H9 (cell line): ENCODE data around the gene KLC4. TPM values are rescaled to one million over a fixed set of nuclear protein-coding genes. Genes with fewer than 3 reads are reported as not detected.

Source experiments
- DNase-seq: peaks from one replicate; pipeline ENCODE4 v3.0.0-alpha.2; 2017
- H2AFZ ChIP-seq: one replicate; pipeline ENCODE4 v1.6.1; 2013; ENCODE audit warnings: mild to moderate bottlenecking, low read length, control low read depth, moderate library complexity
- H2AK5ac ChIP-seq: 2 replicates; pipeline ENCODE4 v1.6.1; 2013; ENCODE audit warnings: low read length, control low read depth, mixed read lengths; ENCODE audit not compliant: insufficient read length
- H2BK120ac ChIP-seq: one replicate; pipeline ENCODE4 v1.6.1; 2013; ENCODE audit warnings: low read depth, mild to moderate bottlenecking, low read length, control low read depth, inconsistent platforms; ENCODE audit not compliant: poor library complexity, severe bottlenecking
- H2BK12ac ChIP-seq: 2 replicates; pipeline ENCODE4 v1.6.1; 2013; ENCODE audit warnings: low read length, control low read depth, mixed read lengths, low read depth; ENCODE audit not compliant: insufficient read length
- H2BK15ac ChIP-seq: 2 replicates; pipeline ENCODE4 v1.6.1; 2013; ENCODE audit warnings: low read depth, low read length, control low read depth
- H2BK20ac ChIP-seq: one replicate; pipeline ENCODE4 v1.6.1; 2013; ENCODE audit warnings: low read depth, mild to moderate bottlenecking, low read length, control low read depth, inconsistent platforms; ENCODE audit not compliant: poor library complexity, severe bottlenecking
- H2BK5ac ChIP-seq: 2 replicates; pipeline ENCODE4 v1.6.1; 2013; ENCODE audit warnings: low read length, control low read depth, mixed read lengths; ENCODE audit not compliant: insufficient read length
- H3K14ac ChIP-seq: 2 replicates; pipeline ENCODE4 v1.6.1; 2013; ENCODE audit warnings: low read length, control low read depth; ENCODE audit not compliant: insufficient read depth
- H3K18ac ChIP-seq: 2 replicates; pipeline ENCODE4 v1.6.1; 2013; ENCODE audit warnings: low read depth, mild to moderate bottlenecking, mixed read lengths, low read length, control low read depth; ENCODE audit not compliant: insufficient read length
- H3K23ac ChIP-seq: 2 replicates; pipeline ENCODE4 v1.6.1; 2013; ENCODE audit warnings: low read length, control low read depth, mixed read lengths, low read depth; ENCODE audit not compliant: insufficient read length
- H3K23me2 ChIP-seq: 2 replicates; pipeline ENCODE4 v1.6.1; 2013; ENCODE audit warnings: low read depth, mild to moderate bottlenecking, mixed read lengths, low read length, control low read depth; ENCODE audit not compliant: insufficient read length, poor library complexity, severe bottlenecking
- H3K27ac ChIP-seq: 2 replicates; pipeline ENCODE4 v1.5.1; 2013; ENCODE audit warnings: low read length, control low read depth, mixed read lengths, low read depth; ENCODE audit not compliant: insufficient read length
- H3K27me3 ChIP-seq: 2 replicates; pipeline ENCODE4 v1.6.1; 2013; ENCODE audit warnings: low read length, control low read depth, inconsistent platforms; ENCODE audit not compliant: insufficient read depth
- H3K4ac ChIP-seq: 2 replicates; pipeline ENCODE4 v1.6.1; 2013; ENCODE audit warnings: low read depth, mild to moderate bottlenecking, control low read depth, inconsistent platforms, low read length, moderate library complexity
- H3K4me1 ChIP-seq: 2 replicates; pipeline ENCODE4 v1.6.1; 2013; ENCODE audit warnings: low read length, control low read depth, inconsistent platforms; ENCODE audit not compliant: insufficient read depth
- H3K4me2 ChIP-seq: 2 replicates; pipeline ENCODE4 v1.6.1; 2013; ENCODE audit warnings: low read length, control low read depth, mixed read lengths; ENCODE audit not compliant: insufficient read length, insufficient read depth
- H3K56ac ChIP-seq: 2 replicates; pipeline ENCODE4 v1.6.1; 2013; ENCODE audit warnings: low read depth, mild to moderate bottlenecking, mixed read lengths, low read length, control low read depth; ENCODE audit not compliant: insufficient read length
- H3K79me1 ChIP-seq: 2 replicates; pipeline ENCODE4 v1.6.1; 2013; ENCODE audit warnings: low read depth, mild to moderate bottlenecking, moderate library complexity, low read length, control low read depth, inconsistent platforms; ENCODE audit not compliant: insufficient read depth, poor library complexity, severe bottlenecking
- H3K79me2 ChIP-seq: 2 replicates; pipeline ENCODE4 v1.6.1; 2013; ENCODE audit warnings: low read length, control low read depth, inconsistent platforms; ENCODE audit not compliant: insufficient read depth
- H3K9ac ChIP-seq: 2 replicates; pipeline ENCODE4 v1.6.1; 2013; ENCODE audit warnings: low read length, control low read depth, mixed read lengths; ENCODE audit not compliant: insufficient read length; ENCODE audit errors: extremely low read depth
- H3K9me3 ChIP-seq: one replicate; pipeline ENCODE4 v1.6.1; 2013; ENCODE audit warnings: low read depth, low read length, inconsistent platforms; ENCODE audit not compliant: control insufficient read depth
- H3T11ph ChIP-seq: one replicate; pipeline ENCODE4 v1.6.1; 2013; ENCODE audit warnings: mild to moderate bottlenecking, low read length, control low read depth, inconsistent platforms
- H4K20me1 ChIP-seq: one replicate; pipeline ENCODE4 v1.6.1; 2013; ENCODE audit not compliant: control insufficient read depth, insufficient read length, insufficient read depth
- H4K5ac ChIP-seq: 2 replicates; pipeline ENCODE4 v1.6.1; 2013; ENCODE audit warnings: low read depth, mild to moderate bottlenecking, mixed read lengths, low read length, control low read depth; ENCODE audit not compliant: insufficient read length
- H4K8ac ChIP-seq: replicated peaks from 2 replicates; pipeline ENCODE4 v1.6.1; 2013; ENCODE audit warnings: low read length, control low read depth, mixed read lengths, low read depth; ENCODE audit not compliant: insufficient read length
- H4K91ac ChIP-seq: 2 replicates; pipeline ENCODE4 v1.6.1; 2013; ENCODE audit warnings: low read depth, mild to moderate bottlenecking, moderate library complexity, mixed read lengths, low read length, control low read depth; ENCODE audit not compliant: insufficient read length
- H3K27ac Mint-ChIP-seq, 3 experiments: 2 replicates in 2 of 3; 3 replicates in 1 of 3; pipeline ENCODE4 v1.8.0; 2020 to 2021; ENCODE audit warnings: mixed read lengths in 3 of 3, mild to moderate bottlenecking in 1 of 3, moderate library complexity in 1 of 3
- H3K27me3 Mint-ChIP-seq: 2 replicates; pipeline ENCODE4 v1.8.0; 2021; ENCODE audit warnings: low read depth, mild to moderate bottlenecking, moderate library complexity, mixed read lengths
- H3K36me3 Mint-ChIP-seq, 3 experiments: 2 replicates in 2 of 3; 3 replicates in 1 of 3; pipeline ENCODE4 v1.8.0; 2020 to 2021; ENCODE audit warnings: low read depth in 3 of 3, mixed read lengths in 3 of 3; ENCODE audit not compliant: insufficient read depth in 1 of 3
- H3K4me1 Mint-ChIP-seq, 2 experiments: 2 replicates each; pipeline ENCODE4 v1.8.0; 2020; ENCODE audit warnings: mixed read lengths in 2 of 2
- H3K4me3 Mint-ChIP-seq, 2 experiments: 2 replicates in 1 of 2; 3 replicates in 1 of 2; pipeline ENCODE4 v1.8.0; 2020 to 2021; ENCODE audit warnings: mild to moderate bottlenecking in 2 of 2, mixed read lengths in 2 of 2, moderate library complexity in 1 of 2
- H3K9me3 Mint-ChIP-seq, 2 experiments: 2 replicates in 1 of 2; 3 replicates in 1 of 2; pipeline ENCODE4 v1.8.0; 2020; ENCODE audit warnings: mild to moderate bottlenecking in 2 of 2, mixed read lengths in 2 of 2, moderate library complexity in 1 of 2
- CTCF ChIP-seq: fragments of 200-600 bp; sonication (generic); conservative IDR thresholded peaks from 3 replicates; pipeline ENCODE4 v1.8.0; 2021; ENCODE audit warnings: antibody characterized with exemption, mild to moderate bottlenecking
- WGBS: extraction: QIAGEN DNeasy Blood & Tissue Kit; methylation state at CpG from one replicate; pipeline ENCODE4 v1.1.7; 2013; ENCODE audit warnings: missing lambda C conversion rate, low lambda C conversion rate, mixed read lengths; ENCODE audit not compliant: insufficient read length; ENCODE audit errors: extremely low coverage; 5-methylcytosine and 5-hydroxymethylcytosine counted together
- total RNA-seq: library from RNA; stranded (reverse); gene quantifications from 2 replicates; pipeline ENCODE4 v1.2.1, GENCODE V29; 2021

Gene KLC4
- total RNA-seq, 1 experiment from 2014 or later, result 29.7 TPM

GRCh38 chr6:43034190-43034525 lies 25.3 kb upstream of the KLC4 start:
- no peaks in the 10 kb centered on the region for H3K27me3 ChIP-seq
- H3T11ph ChIP-seq, result no peak overlapping the region
- H3K18ac ChIP-seq, result no peak overlapping the region
- no peaks in the 10 kb centered on the region for H3K9me3 ChIP-seq
- no peak overlapping the region for H2AK5ac ChIP-seq
- H2BK12ac ChIP-seq, result no peak overlapping the region
- H3K27ac ChIP-seq, result no peak overlapping the region
- no CpG with 5 or more reads among the region's 2 CpGs for WGBS
- H4K8ac ChIP-seq, result no peak overlapping the region
- no peak overlapping the region for H3K56ac ChIP-seq
- H3K9me3 Mint-ChIP-seq, result no peaks in the 10 kb centered on the region
- H2BK120ac ChIP-seq, result no peak overlapping the region
- no peak overlapping the region for H3K4me2 ChIP-seq
- 0 out of 7 replicates have a peak overlapping the region, but pooled peaks of 1 of the 3 experiments have one; percentile 18 for H3K27ac Mint-ChIP-seq
- peaks cover 40 to 90% (median 70%) of the 10 kb centered on the region in 3 experiments; a peak in 6 of 7 replicates for H3K36me3 Mint-ChIP-seq
- no peak overlapping the region for H3K9ac ChIP-seq
- H2BK5ac ChIP-seq, result no peak overlapping the region
- H3K23ac ChIP-seq, result no peak overlapping the region
- no peak overlapping the region for H3K4me3 Mint-ChIP-seq
- H2BK15ac ChIP-seq, result no peak overlapping the region
- no peak overlapping the region for H4K91ac ChIP-seq
- no peaks in the 10 kb centered on the region; the same call in none of the 2 replicates for H3K27me3 Mint-ChIP-seq
- no peaks in the 10 kb centered on the region for H3K4me1 ChIP-seq
- DNase-seq, result peak; percentile 19
- H4K20me1 ChIP-seq, result no peaks in the 10 kb centered on the region
- H2BK20ac ChIP-seq, result no peak overlapping the region
- TF ChIP-seq CTCF, result no peak
- no peak overlapping the region for H4K5ac ChIP-seq
- H2AFZ ChIP-seq, result no peak overlapping the region
- H3K4ac ChIP-seq, result no peak overlapping the region
- no peaks in the 10 kb centered on the region for H3K79me1 ChIP-seq
- no peaks in the 10 kb centered on the region for H3K79me2 ChIP-seq
- no peaks in the 10 kb centered on the region for H3K4me1 Mint-ChIP-seq
- no peaks in the 10 kb centered on the region for H3K23me2 ChIP-seq
- no peak overlapping the region for H3K14ac ChIP-seq
